C4-2B (cell line): ENCODE results near the gene NBEAL2.

ENCODE experiments used
- CTCF ChIP-seq: fragments of 450-650 bp; conservative IDR thresholded peaks from 2 replicates; pipeline ENCODE4 v1.5.1; 2017; ENCODE audit warnings: mild to moderate bottlenecking
- ZFX ChIP-seq: fragments of 450-650 bp; IDR thresholded peaks from 2 replicates; pipeline ENCODE4 v1.6.1; 2017

DNA sequence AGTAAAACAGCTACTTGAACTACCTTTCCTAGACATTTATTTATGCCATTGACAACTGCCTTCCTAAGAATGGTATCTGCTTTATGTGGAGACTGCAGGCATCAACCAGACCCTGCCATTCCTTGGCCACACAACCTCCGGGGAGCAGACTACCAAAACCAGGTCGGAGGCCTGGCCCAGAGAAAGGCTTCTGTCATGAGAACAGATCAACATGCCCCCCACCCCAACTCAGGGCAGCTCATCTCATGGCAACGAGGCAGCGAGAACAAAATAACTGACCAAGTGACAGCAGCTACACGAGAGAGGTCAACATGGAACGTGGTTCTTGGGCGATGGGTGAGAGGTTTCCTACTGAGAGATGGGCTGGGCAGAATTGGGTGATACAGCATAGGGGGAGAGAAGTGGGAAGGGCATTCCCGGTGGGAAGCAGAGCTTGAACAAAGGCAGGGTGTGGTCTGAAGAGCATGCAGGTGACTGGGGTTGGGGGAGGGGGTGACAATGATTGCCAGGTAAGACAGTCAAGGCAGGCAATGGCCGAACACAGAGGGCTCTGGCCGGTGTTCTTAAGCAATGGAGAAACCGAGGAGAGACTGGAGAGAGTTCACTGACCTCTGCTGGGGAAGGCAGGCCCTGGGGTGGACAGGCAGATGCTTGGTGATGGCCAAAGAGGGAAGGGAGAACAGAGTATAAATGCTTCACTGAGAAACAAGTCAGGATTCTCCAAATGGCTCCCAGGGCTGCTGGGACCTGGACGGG, 36.8 kb upstream of the NBEAL2 start:
- TF ChIP-seq CTCF = no peak
- no peak for TF ChIP-seq ZFX
